ENCODE measurements around the gene B4GALT6. TPM values are rescaled to one million over a fixed set of nuclear protein-coding genes. Genes with fewer than 3 reads are reported as not detected.

Gene B4GALT6
- total RNA-seq, 1 experiment from 2014 or later: 16.1 TPM

GRCh38 chr18:31701744-31702143, 17.4 kb upstream of the B4GALT6 start:
- Histone ChIP-seq H2AFZ (ENCODE audit: low read depth, low read length, poor library complexity, severe bottlenecking) (no peak overlapping the region), H3K27me3 (ENCODE audit: insufficient read depth, low read length) (no peaks in the 10 kb centered on the region), H3K9me2 (ENCODE audit: insufficient read depth) (no peaks in the 10 kb centered on the region), H3K9me3 (ENCODE audit: control insufficient read depth in 1 of 2, insufficient read depth in 1 of 2, low read depth in 1 of 2, low read length in 2 of 2) (no peaks in the 10 kb centered on the region), H3K4me1 (ENCODE audit: control insufficient read depth in 1 of 2, insufficient read depth in 2 of 2, low read length in 2 of 2) (peaks cover 0 to 3% of the 10 kb centered on the region in 2 experiments; a peak in 1 of 4 replicates), H3K36me3 (ENCODE audit: control insufficient read depth in 1 of 2, insufficient read depth in 2 of 2, low read length in 2 of 2) (no peaks in the 10 kb centered on the region), H3K79me2 (ENCODE audit: insufficient read depth, low read length) (no peaks in the 10 kb centered on the region), H4K20me1 (ENCODE audit: insufficient read depth) (no peaks in the 10 kb centered on the region), H3K4me3 (replicated peaks in 1 of 2; ENCODE audit: low read depth in 1 of 2, low read length in 2 of 2) (no peak overlapping the region), H3K9ac (ENCODE audit: low read length) (no peak overlapping the region), H3K4me2 (ENCODE audit: low read length) (no peak overlapping the region), H3K27ac (ENCODE audit: low read depth, low read length) (no peak overlapping the region)
- CTCF ChIA-PET: no interaction called here
- intact Hi-C loops (cut with micrococcal nuclease): no loop called here
- TF ChIP-seq POLR2A (IDR thresholded peaks at IDR 0.05; ENCODE audit: borderline replicate concordance, extremely low read depth, insufficient read depth, insufficient read length) (no peak), FOSL1 (IDR thresholded peaks at IDR 0.05; ENCODE audit: low read depth) (no peak), CTCF (IDR thresholded peaks at IDR 0.05 in 2 of 3, conservative IDR thresholded peaks at IDR 0.05 in 1 of 3; ENCODE audit: borderline replicate concordance in 1 of 3, insufficient read depth in 1 of 3, low read depth in 2 of 3, low read length in 2 of 3) (no peak), SIN3A (IDR thresholded peaks at IDR 0.05; ENCODE audit: low read depth) (no peak), SP1 (IDR thresholded peaks at IDR 0.05; ENCODE audit: low read depth) (no peak), ZNF274 (IDR thresholded peaks at IDR 0.05; ENCODE audit: low read depth, low read length) (no peak)
- TF ChIP-seq, protein P1, sequence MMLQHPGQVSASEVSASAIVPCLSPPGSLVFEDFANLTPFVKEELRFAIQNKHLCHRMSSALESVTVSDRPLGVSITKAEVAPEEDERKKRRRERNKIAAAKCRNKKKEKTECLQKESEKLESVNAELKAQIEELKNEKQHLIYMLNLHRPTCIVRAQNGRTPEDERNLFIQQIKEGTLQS (IDR thresholded peaks at IDR 0.05): no peak
- DNase-seq (ENCODE audit: low read depth, low spot score) (no peak), ATAC-seq (no peak)
- RAD21 ChIA-PET (ENCODE audit: low non-redundant PET in 1 of 2, low total read pairs in 2 of 2, uncharacterized antibody in 2 of 2, unreplicated experiment in 2 of 2): no interaction called here
- no TSS peak for BruUV-seq (replicated peaks)
- POLR2A ChIA-PET: no interaction called here

DNA sequence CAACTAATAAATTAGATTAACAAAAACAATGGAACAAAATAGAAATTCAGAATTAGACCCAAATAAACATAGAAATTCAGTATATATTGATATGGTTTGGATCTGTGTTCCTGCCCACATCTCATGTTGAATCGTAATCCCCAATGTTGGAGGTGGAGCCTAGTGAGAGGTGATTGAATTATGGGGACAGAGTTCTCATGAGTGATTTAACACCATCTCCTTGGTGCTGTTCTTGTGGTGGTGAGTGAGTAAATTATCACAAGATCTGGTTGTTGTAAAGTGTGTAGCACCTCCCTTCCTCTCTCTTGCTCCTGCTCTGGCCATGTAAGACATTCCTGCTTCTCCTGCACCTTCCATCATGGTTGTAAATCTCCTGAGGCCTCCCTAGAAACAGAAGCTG, 16.6 kb upstream of the B4GALT6 start:
- peaks cover 0 to 3% of the 10 kb centered on the region in 2 experiments; a peak in 1 of 4 replicates for H3K4me1 ChIP-seq (ENCODE audit: control insufficient read depth in 1 of 2, insufficient read depth in 2 of 2, low read length in 2 of 2)
- H3K27ac ChIP-seq (ENCODE audit: low read depth, low read length): no peak overlapping the region
- H3K79me2 ChIP-seq (ENCODE audit: insufficient read depth, low read length): no peaks in the 10 kb centered on the region
- ATAC-seq (no peak), DNase-seq (ENCODE audit: low read depth, low spot score) (no peak)
- H4K20me1 ChIP-seq (ENCODE audit: insufficient read depth): no peaks in the 10 kb centered on the region
- ChIA-PET CTCF (no interaction called here), POLR2A (no interaction called here), RAD21 (ENCODE audit: low non-redundant PET in 1 of 2, low total read pairs in 2 of 2, uncharacterized antibody in 2 of 2, unreplicated experiment in 2 of 2) (no interaction called here)
- H3K9me2 ChIP-seq (ENCODE audit: insufficient read depth): no peaks in the 10 kb centered on the region
- H3K9me3 ChIP-seq (ENCODE audit: control insufficient read depth in 1 of 2, insufficient read depth in 1 of 2, low read depth in 1 of 2, low read length in 2 of 2): no peaks in the 10 kb centered on the region
- no peak overlapping the region for H3K4me2 ChIP-seq (ENCODE audit: low read length)
- no peak overlapping the region for H3K9ac ChIP-seq (ENCODE audit: low read length)
- no peaks in the 10 kb centered on the region for H3K36me3 ChIP-seq (ENCODE audit: control insufficient read depth in 1 of 2, insufficient read depth in 2 of 2, low read length in 2 of 2)
- BruUV-seq (replicated peaks): no TSS peak
- no peak overlapping the region for H2AFZ ChIP-seq (ENCODE audit: low read depth, low read length, poor library complexity, severe bottlenecking)
- intact Hi-C loops (cut with micrococcal nuclease): no loop called here
- no peaks in the 10 kb centered on the region for H3K27me3 ChIP-seq (ENCODE audit: insufficient read depth, low read length)
- no peak overlapping the region for H3K4me3 ChIP-seq (replicated peaks in 1 of 2; ENCODE audit: low read depth in 1 of 2, low read length in 2 of 2)
- TF ChIP-seq EZH2phosphoT487 (IDR thresholded peaks at IDR 0.05; ENCODE audit: borderline replicate concordance) (no peak), CTCF (IDR thresholded peaks at IDR 0.05 in 2 of 3, conservative IDR thresholded peaks at IDR 0.05 in 1 of 3; ENCODE audit: borderline replicate concordance in 1 of 3, insufficient read depth in 1 of 3, low read depth in 2 of 3, low read length in 2 of 3) (no peak), JUND (IDR thresholded peaks at IDR 0.05) (no peak), YY1 (IDR thresholded peaks at IDR 0.05; ENCODE audit: extremely low read depth, insufficient replicate concordance, low read depth, low read length) (no peak), POLR2A (IDR thresholded peaks at IDR 0.05; ENCODE audit: borderline replicate concordance, extremely low read depth, insufficient read depth, insufficient read length) (no peak), FOSL1 (IDR thresholded peaks at IDR 0.05; ENCODE audit: low read depth) (no peak), POLR2AphosphoS5 (IDR thresholded peaks at IDR 0.05; ENCODE audit: low read depth, low read length) (no peak), EGR1 (IDR thresholded peaks at IDR 0.05; ENCODE audit: low read depth) (no peak), CEBPB (IDR thresholded peaks at IDR 0.05; ENCODE audit: low read depth) (no peak)
- TF ChIP-seq, protein P2, sequence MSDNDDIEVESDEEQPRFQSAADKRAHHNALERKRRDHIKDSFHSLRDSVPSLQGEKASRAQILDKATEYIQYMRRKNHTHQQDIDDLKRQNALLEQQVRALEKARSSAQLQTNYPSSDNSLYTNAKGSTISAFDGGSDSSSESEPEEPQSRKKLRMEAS (IDR thresholded peaks at IDR 0.05): no peak
